Measurements from ENCODE around the gene RHBDD1.
"Not testable (repeated sequence)": the region's sequence is repeated elsewhere in the genome, so short reads cannot be mapped to it uniquely, and the experiment has no call there.

Gene RHBDD1

GRCh38 chr2:226799976-226800940, 35.6 kb upstream of the RHBDD1 start:
- DNase-seq = no peak

- DNase-seq = no peak
Measured at GRCh38 chr2:226800941-226801784, 34.7 kb upstream of the RHBDD1 start.

DNA sequence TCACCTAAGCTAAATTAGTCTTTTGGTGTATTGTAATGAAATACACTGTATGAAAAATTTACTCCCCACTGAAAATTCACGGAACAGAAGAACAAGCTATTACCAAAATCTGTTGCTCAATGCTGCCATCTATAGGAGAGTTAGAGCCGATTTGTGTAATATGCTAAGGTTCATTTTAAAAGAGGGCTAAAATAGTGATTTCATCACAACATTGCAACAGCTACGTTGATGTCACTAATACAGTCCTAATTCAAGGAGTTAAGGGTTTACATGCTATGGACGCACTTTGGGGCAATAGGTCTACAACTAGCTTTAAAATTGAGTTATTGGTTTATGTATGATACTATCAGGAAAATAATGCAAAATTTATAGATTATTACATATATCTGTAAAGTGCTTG, 33.3 kb upstream of the RHBDD1 start:
- no peak for DNase-seq

GRCh38 chr2:226803410-226803809, 32.4 kb upstream of the RHBDD1 start:
- DNase-seq = no peak

DNA sequence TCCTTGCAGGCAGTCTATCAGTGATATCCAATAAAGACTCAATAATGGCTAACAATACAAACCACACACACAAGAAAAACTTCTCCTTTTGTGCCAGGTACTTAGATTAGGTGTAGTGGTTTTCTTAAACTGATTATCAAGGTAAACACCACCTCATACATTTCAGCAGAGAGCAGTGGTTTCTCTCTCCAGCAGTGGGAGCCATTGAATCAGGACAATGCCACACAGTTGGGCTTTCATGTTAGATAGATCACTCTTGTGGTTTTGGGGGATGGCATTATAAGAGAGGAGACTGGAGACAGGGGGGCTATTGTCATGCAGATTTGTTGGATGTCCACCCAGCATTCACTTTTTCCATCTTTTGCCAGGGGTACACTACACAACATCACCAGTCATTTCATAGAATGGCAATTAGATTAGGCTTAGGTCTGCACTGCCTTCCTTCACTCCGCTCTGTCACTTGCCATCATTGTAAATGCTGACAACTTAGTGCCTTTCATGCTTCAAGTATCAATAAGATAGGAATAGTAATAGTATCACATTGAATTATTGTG, 22.6 kb upstream of the RHBDD1 start:
- DNase-seq = no peak

GRCh38 chr2:226818930-226819329, 16.9 kb upstream of the RHBDD1 start:
- no peak for DNase-seq

DNA sequence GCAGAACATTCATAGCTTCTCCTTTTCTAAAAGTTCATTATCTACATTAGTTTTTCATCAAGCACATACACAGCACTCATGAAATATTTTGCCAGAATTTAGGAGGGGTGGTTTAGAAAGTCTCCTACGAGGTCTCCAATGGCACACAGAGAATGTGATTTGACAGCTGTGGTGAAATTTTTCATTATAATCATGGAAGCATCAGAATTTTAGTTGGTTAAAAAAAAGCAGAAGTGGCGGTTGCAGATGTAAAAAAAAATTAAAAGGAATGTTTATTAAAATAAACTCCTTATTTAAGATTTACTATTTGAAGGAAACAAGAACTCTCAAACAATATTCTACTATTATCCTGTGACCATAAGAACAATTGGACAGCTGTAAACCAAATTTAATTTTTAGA, 10.8 kb upstream of the RHBDD1 start:
- no peak for DNase-seq

DNA sequence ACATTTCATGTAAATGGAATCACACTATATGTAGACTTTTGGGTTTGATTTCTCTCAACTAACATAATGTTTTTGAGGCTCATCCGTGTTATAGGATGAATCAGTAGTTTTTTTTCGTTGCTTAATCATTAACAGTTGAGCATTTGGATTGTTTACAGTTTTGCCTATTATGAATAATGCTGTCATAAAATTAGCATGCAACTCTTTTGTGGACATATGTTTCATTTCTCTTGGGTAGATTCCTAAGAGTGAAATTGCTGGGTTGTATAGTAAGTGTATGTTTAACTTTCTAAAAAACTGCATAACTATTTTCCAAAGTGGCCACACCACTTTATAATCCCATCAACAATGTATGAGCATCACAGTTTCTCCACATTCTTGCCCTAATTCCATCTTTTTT, 7.7 kb upstream of the RHBDD1 start:
- no peak for DNase-seq

DNA sequence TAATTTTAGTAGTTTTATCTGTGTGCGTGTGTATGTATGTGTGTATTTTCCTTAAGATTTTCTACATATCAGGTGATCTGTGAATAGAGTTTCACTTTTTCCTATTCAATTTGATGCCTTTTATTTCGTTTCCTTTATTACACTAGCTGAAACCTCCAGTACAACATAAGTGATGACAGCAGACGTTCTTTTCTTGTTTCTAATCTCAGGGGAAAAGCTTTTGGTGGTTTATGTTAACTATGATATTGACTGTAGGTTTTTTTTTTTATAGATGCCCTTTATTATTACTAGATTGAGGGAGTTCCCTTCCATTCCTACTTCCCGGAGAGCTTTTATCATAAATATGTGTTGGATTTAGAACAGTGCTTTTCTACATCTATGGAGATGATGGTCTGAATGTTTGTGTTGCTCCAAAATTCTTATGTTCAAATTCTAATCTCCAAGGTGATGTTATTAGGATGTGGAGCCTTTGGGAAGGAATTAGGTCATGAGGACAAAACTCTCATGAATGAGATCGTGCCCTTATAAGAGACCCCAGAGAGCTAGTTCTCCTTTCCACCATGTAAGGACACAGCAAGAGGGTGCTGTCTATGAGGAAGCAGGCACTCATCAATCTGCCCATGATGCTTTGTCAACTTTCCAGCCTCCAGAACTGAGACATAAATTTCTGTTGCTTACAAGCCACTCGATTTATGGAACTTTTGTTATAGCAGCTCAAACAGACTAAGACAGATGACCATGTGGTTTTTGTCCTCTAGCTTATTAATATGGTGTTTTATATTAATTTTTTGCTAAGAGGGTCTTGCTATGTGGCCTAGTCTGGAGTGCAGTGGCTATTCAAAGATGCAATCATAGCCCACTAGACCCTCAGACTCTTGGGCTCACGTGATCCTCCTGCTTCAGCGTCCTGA, 5.9 kb upstream of the RHBDD1 start:
- DNase-seq = no peak

- DNase-seq = no peak
Measured at GRCh38 chr2:226831266-226831665, 4.6 kb upstream of the RHBDD1 start.

DNA sequence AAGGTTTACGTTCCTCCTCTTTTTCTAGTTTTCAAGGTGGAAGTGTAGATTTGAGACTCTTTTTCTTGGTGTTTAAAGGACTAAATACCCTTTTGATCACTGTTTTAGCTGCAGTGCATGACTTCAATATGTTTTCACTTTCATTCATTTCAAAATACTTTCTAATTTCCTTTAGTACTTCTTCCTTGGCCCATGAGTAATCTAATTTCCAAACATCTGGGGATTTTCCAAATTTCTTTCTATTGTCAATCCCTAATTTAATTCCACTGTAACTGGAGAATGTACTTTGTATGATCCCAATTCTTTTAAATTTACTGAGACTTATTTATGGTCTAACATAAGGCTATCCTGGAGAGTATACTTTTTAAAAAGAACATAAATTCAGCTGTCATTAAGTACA, 3.8 kb upstream of the RHBDD1 start:
- no peak for DNase-seq

- DNase-seq = not testable (repeated sequence)
Measured at GRCh38 chr2:226834880-226835279, 974 bp upstream of the RHBDD1 start.

DNA sequence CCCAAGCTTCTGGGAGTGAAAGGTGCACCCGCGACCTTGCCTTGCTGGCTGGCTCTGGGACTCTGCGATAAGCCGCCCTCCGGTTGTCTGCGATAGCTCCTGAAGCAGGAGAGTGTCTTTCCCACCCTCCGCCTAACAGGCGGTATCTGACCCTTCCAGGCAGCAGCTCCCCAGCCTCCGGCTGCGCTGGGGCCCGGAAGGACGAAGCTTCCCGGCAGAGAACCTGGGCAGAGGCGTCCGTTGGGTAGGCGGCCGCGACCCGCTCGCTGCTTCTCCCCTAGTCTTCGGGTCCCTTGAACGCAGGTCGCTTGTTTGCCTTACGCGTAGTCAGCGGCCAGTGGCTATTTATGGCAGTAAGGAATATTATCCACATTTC, 446 bp upstream of the RHBDD1 start:
- no peak for DNase-seq

DNA sequence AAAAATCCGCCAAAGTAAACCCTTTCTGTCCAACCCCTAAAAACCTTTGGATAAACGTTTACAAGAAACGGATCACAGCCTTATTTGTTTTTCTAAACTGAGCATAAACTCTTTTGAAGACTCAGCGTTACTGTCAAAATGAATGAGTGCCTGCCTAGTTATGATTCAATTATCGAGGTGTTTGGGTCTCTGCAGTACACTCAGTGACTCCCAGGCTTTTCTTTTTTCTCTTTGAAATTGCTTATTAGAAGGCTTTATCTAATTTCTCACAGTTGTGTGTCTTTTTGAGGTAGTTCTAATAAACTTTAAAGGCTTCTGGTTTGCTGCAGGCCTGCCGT, 663 bp downstream of the RHBDD1 start:
- DNase-seq = no peak

- no peak for DNase-seq
Measured at GRCh38 chr2:226837334-226837733, 1.5 kb downstream of the RHBDD1 start.

- no peak for DNase-seq
Measured at GRCh38 chr2:226837787-226838603, 2.1 kb downstream of the RHBDD1 start.

GRCh38 chr2:226838722-226839121, 2.9 kb downstream of the RHBDD1 start:
- no peak for DNase-seq

GRCh38 chr2:226839161-226839560, 3.3 kb downstream of the RHBDD1 start:
- DNase-seq = no peak

- no peak for DNase-seq
Measured at GRCh38 chr2:226839951-226840350, 4.1 kb downstream of the RHBDD1 start.

DNA sequence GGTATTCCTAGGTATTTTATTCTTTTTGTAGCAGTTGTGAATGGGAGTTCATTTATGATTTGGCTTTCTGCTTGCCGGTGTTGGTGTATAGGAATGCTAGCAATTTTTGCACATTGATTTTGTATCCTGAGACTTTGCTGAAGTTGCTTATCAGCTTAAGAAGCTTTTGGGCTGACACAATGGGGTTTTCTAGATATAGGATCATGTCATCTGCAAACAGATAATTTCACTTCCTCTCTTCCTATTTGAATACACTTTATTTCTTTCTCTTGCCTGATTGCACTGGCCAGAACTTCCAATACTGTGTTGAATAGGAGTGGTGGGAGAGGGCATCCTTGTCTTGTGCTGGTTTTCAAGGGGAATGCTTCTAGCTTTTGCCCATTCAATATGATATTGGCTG, 7.1 kb downstream of the RHBDD1 start:
- DNase-seq = not testable (repeated sequence)

- no peak for DNase-seq
Measured at GRCh38 chr2:226845386-226846116, 9.7 kb downstream of the RHBDD1 start.
